GM12892 (cell line): Measurements from ENCODE around the gene CDKAL1.

ENCODE experiments used
- POLR2A ChIP-seq: IDR thresholded peaks from 2 replicates; pipeline ENCODE4 v1.6.1; 2011; ENCODE audit warnings: low read depth, low read length, control low read depth
- TAF1 ChIP-seq: IDR thresholded peaks from 2 replicates; pipeline ENCODE4 v1.6.1; 2011; ENCODE audit warnings: low read depth, mild to moderate bottlenecking, control low read depth, low read length, borderline replicate concordance

- TF ChIP-seq TAF1: no peak
- TF ChIP-seq POLR2A: no peak
Observed at GRCh38 chr6:20916086-20916485, 381.8 kb downstream of the CDKAL1 start.
